Skeletal muscle satellite cell (primary cell): Measurements from ENCODE around the gene RPP25L.
"Not testable (repeated sequence)": the region's sequence is repeated elsewhere in the genome, so short reads cannot be mapped to it uniquely, and the experiment has no call there.

Experiments
- H3K27me3 ChIP-seq: 2 replicates; pipeline ENCODE4 v1.7.0; 2013; ENCODE audit warnings: low read length; ENCODE audit not compliant: control insufficient read depth, insufficient read depth
- H3K36me3 ChIP-seq: 2 replicates; pipeline ENCODE4 v1.7.0; 2013; ENCODE audit warnings: mild to moderate bottlenecking, control low read depth, low read length; ENCODE audit not compliant: insufficient read depth
- H3K4me1 ChIP-seq: 2 replicates; pipeline ENCODE4 v1.7.0; 2013; ENCODE audit warnings: low read length; ENCODE audit not compliant: control insufficient read depth, insufficient read depth
- H3K4me2 ChIP-seq: 2 replicates; pipeline ENCODE4 v1.7.0; 2013; ENCODE audit warnings: mild to moderate bottlenecking, low read length
- H3K4me3 ChIP-seq: 2 replicates; pipeline ENCODE4 v1.7.0; 2013; ENCODE audit warnings: low read length
- H3K9ac ChIP-seq: 2 replicates; pipeline ENCODE4 v1.7.0; 2013; ENCODE audit warnings: mild to moderate bottlenecking, low read depth, low read length, moderate library complexity
- H3K9me3 ChIP-seq: replicated peaks from 2 replicates; pipeline ENCODE4 v1.7.0; 2013; ENCODE audit warnings: mild to moderate bottlenecking, control low read depth, low read length

The RPP25L gene

DNA sequence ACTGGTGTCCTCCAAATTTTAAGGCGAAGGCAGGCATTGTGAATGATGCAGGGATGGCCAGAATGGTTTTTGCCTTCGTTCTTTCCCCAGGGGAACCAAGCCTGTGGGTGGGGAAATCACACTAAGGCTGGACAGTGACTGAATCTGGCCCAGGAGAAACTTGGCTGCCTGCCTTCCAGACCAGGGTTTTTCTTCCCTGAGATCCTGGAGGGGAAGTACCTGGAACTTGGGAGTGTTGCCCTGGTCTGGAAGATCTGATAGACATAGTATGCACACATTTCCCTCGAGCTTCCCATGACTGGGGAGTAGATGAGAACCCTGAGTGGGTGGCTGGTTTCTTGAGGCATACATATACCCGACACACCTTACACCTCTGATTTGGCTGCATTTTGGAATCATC lies 39.4 kb upstream of the RPP25L start:
- peaks cover 54% of the 10 kb centered on the region for H3K4me1 ChIP-seq
- H3K9me3 ChIP-seq, result no peaks in the 10 kb centered on the region
- peak overlapping the region; percentile 81 for H3K9ac ChIP-seq
- peak overlapping the region; percentile 71 for H3K4me3 ChIP-seq
- peaks cover 20% of the 10 kb centered on the region for H3K36me3 ChIP-seq
- peak overlapping the region; percentile 96 for H3K4me2 ChIP-seq
- no peaks in the 10 kb centered on the region for H3K27me3 ChIP-seq

GRCh38 chr9:34650816-34651215 lies 38.9 kb upstream of the RPP25L start:
- Histone ChIP-seq H3K36me3 (peaks cover 20% of the 10 kb centered on the region), H3K4me3 (peak overlapping the region; percentile 71), H3K9ac (peak overlapping the region; percentile 81), H3K4me2 (peak overlapping the region; percentile 96), H3K27me3 (no peaks in the 10 kb centered on the region), H3K4me1 (peaks cover 58% of the 10 kb centered on the region), H3K9me3 (no peaks in the 10 kb centered on the region)

DNA sequence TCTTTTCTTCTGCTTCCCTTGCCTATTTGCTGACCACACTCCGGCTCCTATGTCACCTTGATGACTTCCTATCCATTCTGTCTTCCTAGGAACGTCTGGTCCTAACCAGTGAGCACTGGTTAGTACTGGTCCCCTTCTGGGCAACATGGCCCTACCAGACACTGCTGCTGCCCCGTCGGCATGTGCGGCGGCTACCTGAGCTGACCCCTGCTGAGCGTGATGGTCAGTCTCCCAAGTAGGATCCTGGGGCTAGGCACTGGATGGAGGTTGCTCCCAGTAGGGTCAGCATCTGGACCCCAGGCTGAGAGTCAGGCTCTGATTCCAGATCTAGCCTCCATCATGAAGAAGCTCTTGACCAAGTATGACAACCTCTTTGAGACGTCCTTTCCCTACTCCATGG lies 36.8 kb upstream of the RPP25L start:
- Histone ChIP-seq H3K4me2 (no peak overlapping the region), H3K9ac (no peak overlapping the region), H3K4me3 (no peak overlapping the region), H3K4me1 (peaks cover 45% of the 10 kb centered on the region), H3K9me3 (no peaks in the 10 kb centered on the region), H3K27me3 (no peaks in the 10 kb centered on the region), H3K36me3 (peaks cover 20% of the 10 kb centered on the region)

- Histone ChIP-seq H3K36me3 (peaks cover 20% of the 10 kb centered on the region), H3K9me3 (no peaks in the 10 kb centered on the region), H3K4me1 (peaks cover 35% of the 10 kb centered on the region), H3K4me3 (peak overlapping the region; percentile 93), H3K4me2 (peak overlapping the region; percentile 96), H3K27me3 (no peaks in the 10 kb centered on the region), H3K9ac (peak overlapping the region; percentile 92)
Measured at GRCh38 chr9:34647651-34648050, 35.8 kb upstream of the RPP25L start.

DNA sequence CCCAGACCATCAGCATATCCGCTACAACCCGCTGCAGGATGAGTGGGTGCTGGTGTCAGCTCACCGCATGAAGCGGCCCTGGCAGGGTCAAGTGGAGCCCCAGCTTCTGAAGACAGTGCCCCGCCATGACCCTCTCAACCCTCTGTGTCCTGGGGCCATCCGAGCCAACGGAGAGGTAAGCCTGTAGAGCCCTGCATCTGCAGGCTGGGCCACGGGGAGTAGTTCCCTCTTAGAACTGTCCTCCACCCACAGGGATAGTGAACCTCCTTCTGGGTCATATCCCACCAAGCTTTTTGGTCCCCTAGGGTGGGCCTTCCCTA lies 35.1 kb upstream of the RPP25L start:
- peak overlapping the region; percentile 96 for H3K4me2 ChIP-seq
- no peaks in the 10 kb centered on the region for H3K9me3 ChIP-seq
- H3K27me3 ChIP-seq, result no peaks in the 10 kb centered on the region
- peak overlapping the region; percentile 93 for H3K4me3 ChIP-seq
- H3K9ac ChIP-seq, result peak overlapping the region; percentile 92
- H3K36me3 ChIP-seq, result peaks cover 20% of the 10 kb centered on the region
- H3K4me1 ChIP-seq, result peaks cover 29% of the 10 kb centered on the region

- Histone ChIP-seq H3K36me3 (peaks cover 20% of the 10 kb centered on the region), H3K4me1 (peaks cover 23% of the 10 kb centered on the region), H3K4me3 (peak within 1 kb of the TSS; percentile 93), H3K4me2 (peak within 1 kb of the TSS; percentile 96), H3K9me3 (no peaks in the 10 kb centered on the region), H3K9ac (peak within 1 kb of the TSS; percentile 92), H3K27me3 (no peaks in the 10 kb centered on the region)
Measured at GRCh38 chr9:34646211-34647083, 34.5 kb upstream of the RPP25L start, which contains the start of gene GALT. TSS of gene GALT (plus strand) at chr9:34646675. CDS start at chr9:34646705, 30 bp downstream.

DNA sequence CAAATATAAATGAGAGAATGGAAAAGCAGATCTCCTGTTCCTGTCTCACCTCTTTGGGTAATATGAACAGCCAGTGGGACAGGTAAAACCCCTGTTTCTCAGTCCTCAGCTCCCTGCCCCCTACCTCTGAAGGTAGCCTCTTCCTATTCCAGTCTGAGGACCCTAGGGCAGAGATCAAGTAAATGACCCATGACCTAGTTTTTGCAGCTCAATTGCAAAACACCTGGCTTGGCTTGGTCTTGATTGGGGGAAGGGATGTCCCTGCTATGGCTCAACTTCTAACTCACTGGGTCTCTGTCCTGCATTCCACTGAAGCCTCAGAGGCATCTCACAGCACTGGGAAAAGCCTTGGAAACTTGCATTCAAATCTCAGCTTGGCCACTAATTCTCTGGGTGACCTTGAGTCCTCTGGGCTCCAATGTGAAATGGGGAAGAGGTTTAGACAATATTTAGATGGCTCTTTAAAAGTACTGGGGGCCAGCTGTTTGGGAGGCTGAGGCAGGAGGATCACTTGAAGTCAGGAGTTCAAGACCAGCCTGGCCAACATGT lies 32.9 kb upstream of the RPP25L start:
- no peaks in the 10 kb centered on the region for H3K9me3 ChIP-seq
- H3K27me3 ChIP-seq, result no peaks in the 10 kb centered on the region
- H3K4me2 ChIP-seq, result no peak overlapping the region
- peaks cover 15% of the 10 kb centered on the region for H3K4me1 ChIP-seq
- no peak overlapping the region for H3K4me3 ChIP-seq
- peaks cover 20% of the 10 kb centered on the region for H3K36me3 ChIP-seq
- H3K9ac ChIP-seq, result no peak overlapping the region

- no peak overlapping the region for H3K4me3 ChIP-seq
- no peaks in the 10 kb centered on the region for H3K9me3 ChIP-seq
- H3K27me3 ChIP-seq, result no peaks in the 10 kb centered on the region
- no peak overlapping the region for H3K4me2 ChIP-seq
- no peak overlapping the region for H3K9ac ChIP-seq
- peaks cover 18% of the 10 kb centered on the region for H3K4me1 ChIP-seq
- no peaks in the 10 kb centered on the region for H3K36me3 ChIP-seq
Measured at GRCh38 chr9:34642679-34643078, 30.8 kb upstream of the RPP25L start.

GRCh38 chr9:34639322-34639721 lies 27.4 kb upstream of the RPP25L start:
- H3K4me1 ChIP-seq, result peaks cover 23% of the 10 kb centered on the region
- H3K9me3 ChIP-seq, H3K4me2 ChIP-seq, H3K4me3 ChIP-seq, H3K9ac ChIP-seq, H3K27me3 ChIP-seq: not testable (repeated sequence)
- peaks cover 11% of the 10 kb centered on the region for H3K36me3 ChIP-seq

- peaks cover 11% of the 10 kb centered on the region for H3K36me3 ChIP-seq
- H3K4me1 ChIP-seq, result peaks cover 23% of the 10 kb centered on the region
- peak overlapping the region; percentile 98 for H3K4me2 ChIP-seq
- H3K9me3 ChIP-seq, result no peaks in the 10 kb centered on the region
- peak overlapping the region; percentile 90 for H3K4me3 ChIP-seq
- no peaks in the 10 kb centered on the region for H3K27me3 ChIP-seq
- H3K9ac ChIP-seq, result peak overlapping the region; percentile 87
Measured at GRCh38 chr9:34638138-34638445, 26.2 kb upstream of the RPP25L start.

- Histone ChIP-seq H3K9me3 (no peaks in the 10 kb centered on the region), H3K4me2 (peak within 1 kb of the TSS; percentile 98), H3K27me3 (no peaks in the 10 kb centered on the region), H3K4me1 (peaks cover 23% of the 10 kb centered on the region), H3K4me3 (peak within 1 kb of the TSS; percentile 90), H3K36me3 (peaks cover 11% of the 10 kb centered on the region), H3K9ac (peak within 1 kb of the TSS; percentile 87)
Measured at GRCh38 chr9:34637356-34638137, 25.6 kb upstream of the RPP25L start, which contains the start of gene SIGMAR1. TSS of gene SIGMAR1 (minus strand) at chr9:34637787. CDS start at chr9:34637697, 90 bp downstream.
